ENCODE measurements around the gene QKI. TPM values are rescaled to one million over a fixed set of nuclear protein-coding genes. Genes with fewer than 3 reads are reported as not detected.

Gene QKI
- total RNA-seq, 2 donors from 2014 or later: 63.0 to 316 TPM

DNA sequence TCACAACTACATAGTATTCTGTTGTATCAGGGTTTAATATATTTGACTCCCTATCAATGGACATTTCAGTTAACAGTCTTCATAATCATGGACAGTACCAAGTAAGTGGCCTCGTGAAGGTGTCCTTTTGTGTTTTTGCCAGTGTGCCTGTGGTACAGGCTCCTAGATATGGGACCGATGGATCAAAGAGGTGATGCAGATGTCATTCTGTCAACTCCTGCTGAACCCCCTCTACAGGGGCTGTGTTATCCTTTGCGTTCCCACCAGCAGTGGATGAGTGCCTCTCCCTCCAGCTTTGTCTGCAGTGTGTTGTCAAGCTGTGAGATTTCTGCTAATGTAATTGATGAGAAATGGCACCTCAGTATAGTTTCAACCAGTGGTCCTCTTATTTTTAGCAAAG lies 210.7 kb downstream of the QKI start:
- Histone ChIP-seq H3K4me3 (no peak overlapping the region), H3K9me3 (no peaks in the 10 kb centered on the region), H3K27me3 (replicated peaks; ENCODE audit: insufficient read depth) (no peaks in the 10 kb centered on the region), H3K27ac (no peak overlapping the region), H3K36me3 (no peaks in the 10 kb centered on the region), H3K4me1 (replicated peaks) (no peaks in the 10 kb centered on the region)
- 91% methylated on average over 3 of the region's 3 CpGs for WGBS
- DNase-seq (ENCODE audit: low spot score): no peak
- TF ChIP-seq POLR2AphosphoS5 (IDR thresholded peaks at IDR 0.05) (no peak), POLR2A (IDR thresholded peaks at IDR 0.05) (no peak)
- TF ChIP-seq, protein P1, sequence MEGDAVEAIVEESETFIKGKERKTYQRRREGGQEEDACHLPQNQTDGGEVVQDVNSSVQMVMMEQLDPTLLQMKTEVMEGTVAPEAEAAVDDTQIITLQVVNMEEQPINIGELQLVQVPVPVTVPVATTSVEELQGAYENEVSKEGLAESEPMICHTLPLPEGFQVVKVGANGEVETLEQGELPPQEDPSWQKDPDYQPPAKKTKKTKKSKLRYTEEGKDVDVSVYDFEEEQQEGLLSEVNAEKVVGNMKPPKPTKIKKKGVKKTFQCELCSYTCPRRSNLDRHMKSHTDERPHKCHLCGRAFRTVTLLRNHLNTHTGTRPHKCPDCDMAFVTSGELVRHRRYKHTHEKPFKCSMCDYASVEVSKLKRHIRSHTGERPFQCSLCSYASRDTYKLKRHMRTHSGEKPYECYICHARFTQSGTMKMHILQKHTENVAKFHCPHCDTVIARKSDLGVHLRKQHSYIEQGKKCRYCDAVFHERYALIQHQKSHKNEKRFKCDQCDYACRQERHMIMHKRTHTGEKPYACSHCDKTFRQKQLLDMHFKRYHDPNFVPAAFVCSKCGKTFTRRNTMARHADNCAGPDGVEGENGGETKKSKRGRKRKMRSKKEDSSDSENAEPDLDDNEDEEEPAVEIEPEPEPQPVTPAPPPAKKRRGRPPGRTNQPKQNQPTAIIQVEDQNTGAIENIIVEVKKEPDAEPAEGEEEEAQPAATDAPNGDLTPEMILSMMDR (IDR thresholded peaks at IDR 0.05): no peak
- intact Hi-C loops (cut with DNase I): no loop called here

DNA sequence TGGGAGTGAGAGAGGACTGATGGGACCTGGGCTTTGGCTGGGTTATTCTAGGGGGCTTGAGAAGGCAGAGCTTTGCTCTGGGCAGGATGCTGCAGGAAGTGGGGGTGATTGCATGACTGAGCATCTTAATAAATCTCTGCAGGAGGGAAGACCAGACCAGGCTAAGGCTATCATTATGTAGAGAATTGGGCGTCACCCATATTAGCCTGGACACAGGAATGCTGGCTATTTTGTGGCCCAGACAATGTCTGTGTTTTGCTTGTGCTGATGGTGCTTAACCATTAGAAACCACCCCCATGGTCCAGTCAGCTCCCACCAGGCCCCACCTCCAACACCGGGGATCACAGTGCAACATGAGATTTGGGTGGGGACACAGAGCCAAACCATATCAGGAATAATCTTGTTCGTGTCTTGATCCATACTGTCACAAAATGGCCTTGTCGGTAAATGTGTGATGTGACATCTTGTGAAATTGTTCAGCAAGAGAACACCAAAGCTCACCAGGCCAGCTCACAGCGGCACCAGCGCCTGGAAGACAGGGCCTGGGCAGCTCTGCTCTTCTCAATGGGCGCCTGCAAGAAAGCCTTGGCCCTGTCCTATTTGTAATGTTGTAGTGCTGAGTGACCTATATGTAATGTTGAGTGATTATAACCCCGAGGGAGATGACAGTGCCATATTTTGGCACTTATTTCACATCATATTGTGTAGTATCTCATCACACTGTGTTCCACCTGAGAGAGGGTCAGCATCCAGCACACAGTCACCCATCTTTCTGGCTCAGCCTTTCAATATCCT lies 211.8 kb downstream of the QKI start:
- Histone ChIP-seq H3K4me1 (replicated peaks) (no peaks in the 10 kb centered on the region), H3K27ac (no peak overlapping the region), H3K9me3 (no peaks in the 10 kb centered on the region), H3K4me3 (no peak overlapping the region), H3K27me3 (replicated peaks; ENCODE audit: insufficient read depth) (no peaks in the 10 kb centered on the region), H3K36me3 (no peaks in the 10 kb centered on the region)
- intact Hi-C loops (cut with DNase I): no loop called here
- no peak for DNase-seq (ENCODE audit: low spot score)
- 98% methylated on average over 8 of the region's 8 CpGs for WGBS
- TF ChIP-seq POLR2AphosphoS5 (IDR thresholded peaks at IDR 0.05) (no peak), POLR2A (IDR thresholded peaks at IDR 0.05) (no peak)

DNA sequence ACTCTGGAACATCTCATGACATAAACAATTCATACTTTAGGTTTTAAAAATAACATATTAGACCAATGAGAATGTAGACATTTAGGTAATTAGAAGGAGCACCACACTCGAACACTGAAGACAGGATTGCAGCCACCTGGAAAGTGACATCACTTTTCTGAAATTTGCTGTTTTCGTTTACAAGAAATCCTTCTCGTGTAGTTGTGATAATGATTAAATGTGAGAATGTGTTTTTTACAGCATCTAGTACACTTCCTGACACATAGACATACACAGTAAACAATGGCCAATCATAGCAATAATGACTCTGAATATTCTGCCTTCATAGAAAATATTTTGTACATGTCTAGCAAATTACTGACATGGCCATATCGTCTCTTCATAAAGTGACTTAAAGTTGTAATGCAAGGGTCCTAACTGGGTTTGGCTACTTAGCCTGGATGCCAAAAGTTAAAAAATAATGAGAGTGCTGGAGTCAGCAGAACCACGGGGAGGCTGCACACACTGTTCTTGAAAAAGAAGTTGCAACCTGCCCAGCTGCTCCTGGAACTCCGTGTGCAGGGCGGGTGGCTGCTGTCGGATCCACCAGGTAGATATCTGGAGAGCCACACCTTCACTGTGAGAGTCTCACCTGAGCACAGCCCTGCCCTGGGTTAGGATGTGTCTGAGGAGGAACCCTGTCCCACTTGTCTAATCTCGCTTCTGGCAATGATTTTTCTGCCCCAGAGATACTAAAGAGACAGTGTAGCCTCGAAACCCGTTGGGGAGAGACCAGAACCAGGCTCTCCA lies 212.9 kb downstream of the QKI start:
- WGBS: 73% methylated on average over 11 of the region's 11 CpGs
- Histone ChIP-seq H3K36me3 (no peaks in the 10 kb centered on the region), H3K27me3 (replicated peaks; ENCODE audit: insufficient read depth) (no peaks in the 10 kb centered on the region), H3K27ac (no peak overlapping the region), H3K4me1 (replicated peaks) (no peaks in the 10 kb centered on the region), H3K9me3 (no peaks in the 10 kb centered on the region), H3K4me3 (no peak overlapping the region)
- no peak for DNase-seq (ENCODE audit: low spot score)
- no peak for TF ChIP-seq POLR2AphosphoS5 (IDR thresholded peaks at IDR 0.05)
- no peak for TF ChIP-seq POLR2A (IDR thresholded peaks at IDR 0.05)
- TF ChIP-seq, protein P1 (IDR thresholded peaks at IDR 0.05): no peak
- intact Hi-C loops (cut with DNase I): no loop called here

All from prostate gland (tissue), 2 donors.